ENCODE results near the gene FAM83D. TPM values are rescaled to one million over a fixed set of nuclear protein-coding genes. Genes with fewer than 3 reads are reported as not detected.

FAM83D gene
- total RNA-seq, 1 experiment from 2014 or later = 73.9 TPM

DNA sequence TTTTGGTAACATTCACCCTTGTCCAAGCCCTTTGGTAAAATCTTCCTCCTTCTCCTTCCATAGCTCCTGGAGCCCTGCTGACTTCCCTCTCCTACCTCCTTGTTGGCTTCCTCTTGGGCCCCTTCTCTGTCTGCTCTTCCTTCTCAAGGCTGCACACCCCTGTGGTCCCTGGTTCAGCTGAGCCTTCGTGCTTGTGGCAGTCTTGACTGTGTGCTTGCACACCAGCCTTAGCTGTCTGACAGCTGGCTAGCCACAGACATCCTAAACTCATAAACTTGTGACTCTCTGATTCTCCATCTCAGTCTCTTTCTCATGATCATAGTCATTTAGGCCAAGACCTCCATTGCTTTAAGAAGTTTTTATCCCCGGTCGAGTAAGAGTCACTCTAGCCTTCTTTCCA is 73.0 kb downstream of the FAM83D start:
- no peaks in the 10 kb centered on the region for H3K9me3 ChIP-seq
- no peaks in the 10 kb centered on the region for H3K27me3 ChIP-seq
- peaks cover 43% of the 10 kb centered on the region for H3K36me3 ChIP-seq
- no peak overlapping the region for H3K4me3 ChIP-seq
- no peak for DNase-seq

DNA sequence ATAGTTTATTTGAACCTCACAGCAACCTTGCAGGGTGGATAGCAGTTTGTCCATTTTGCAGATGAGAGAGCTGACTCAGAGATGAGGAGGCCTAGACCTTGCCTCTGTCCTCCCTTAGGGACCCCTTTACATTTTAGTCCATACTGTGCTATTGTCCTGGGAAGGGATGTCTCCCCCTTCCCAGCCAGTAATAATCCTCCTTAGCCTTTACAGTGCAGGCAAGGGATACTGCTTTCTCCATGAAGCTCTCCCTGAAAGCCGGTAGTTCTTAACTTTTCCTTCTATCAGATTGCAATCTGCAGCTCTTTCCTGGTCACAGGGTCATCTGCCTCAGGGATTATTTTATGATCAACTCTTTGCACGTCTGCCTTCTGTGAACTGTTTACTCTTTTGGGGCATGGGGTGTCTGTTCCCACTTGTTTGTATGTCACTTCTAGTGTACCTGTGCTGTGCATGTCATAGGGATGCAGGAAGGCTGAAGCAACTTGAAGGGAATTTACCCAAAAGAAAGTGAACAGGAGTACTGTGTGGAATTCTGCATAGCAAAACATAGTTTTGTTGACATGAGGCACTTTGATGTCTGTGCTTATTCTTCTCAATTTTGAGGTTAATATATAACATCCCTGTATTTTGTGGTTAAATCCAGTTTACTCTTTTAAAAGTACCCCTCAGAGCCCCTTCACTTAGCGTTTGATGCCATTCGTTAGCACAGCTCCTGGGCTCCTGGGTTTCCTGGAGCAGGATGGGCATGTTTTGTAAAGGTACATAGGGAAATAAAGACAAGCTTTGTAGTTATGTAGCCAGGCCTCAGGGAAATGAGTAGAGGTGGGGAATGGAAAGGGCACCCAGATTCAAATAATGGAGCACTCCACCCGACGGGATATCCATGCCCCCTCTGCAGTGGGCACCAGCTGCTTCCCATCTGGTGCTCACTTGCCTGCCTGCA is 74.0 kb downstream of the FAM83D start:
- peaks cover 39% of the 10 kb centered on the region for H3K36me3 ChIP-seq
- DNase-seq = no peak
- no peak overlapping the region for H3K4me3 ChIP-seq
- H3K27me3 ChIP-seq = no peaks in the 10 kb centered on the region
- no peaks in the 10 kb centered on the region for H3K9me3 ChIP-seq

Other genes starting within 250 kb of the FAM83D start
- gene SLC32A1, start 201.9 kb upstream of the FAM83D start, total RNA-seq (2014; rRNA removed; shearing (Covaris generic); ENCODE audit: low replicate concordance) = not detected in 2 replicates
- 9.8 and 16.4 TPM in 2 replicates for gene ACTR5, start 178.0 kb upstream of the FAM83D start, total RNA-seq (2014; rRNA removed; shearing (Covaris generic); ENCODE audit: low replicate concordance)
- gene PPP1R16B, start 120.7 kb upstream of the FAM83D start, total RNA-seq (2014; rRNA removed; shearing (Covaris generic); ENCODE audit: low replicate concordance) = not detected in 2 replicates
- gene DHX35, start 35.9 kb downstream of the FAM83D start, total RNA-seq (2014; rRNA removed; shearing (Covaris generic); ENCODE audit: low replicate concordance) = 17.9 and 18.9 TPM in 2 replicates